ENCODE results near the gene KANSL1.

The KANSL1 gene

GRCh38 chr17:46039592-46040186 is 153.5 kb downstream of the KANSL1 start:
- no peak for DNase-seq (ENCODE audit: low read depth)
- H3K4me3 ChIP-seq (ENCODE audit: low read depth, low read length) = no peak overlapping the region
- TF ChIP-seq MAX (IDR thresholded peaks at IDR 0.05; ENCODE audit: low read depth, low read length) (no peak), CTCF (IDR thresholded peaks at IDR 0.05; ENCODE audit: low read depth, low read length) (no peak), MYC (IDR thresholded peaks at IDR 0.05; ENCODE audit: low read depth, low read length) (no peak), POLR2A (IDR thresholded peaks at IDR 0.05; ENCODE audit: extremely low read depth, insufficient read length) (no peak)

GRCh38 chr17:46038937-46039336 is 154.3 kb downstream of the KANSL1 start:
- no peak overlapping the region for H3K4me3 ChIP-seq (ENCODE audit: low read depth, low read length)
- no peak for TF ChIP-seq MAX (IDR thresholded peaks at IDR 0.05; ENCODE audit: low read depth, low read length)
- no peak for TF ChIP-seq CTCF (IDR thresholded peaks at IDR 0.05; ENCODE audit: low read depth, low read length)
- no peak for TF ChIP-seq POLR2A (IDR thresholded peaks at IDR 0.05; ENCODE audit: extremely low read depth, insufficient read length)
- no peak for TF ChIP-seq MYC (IDR thresholded peaks at IDR 0.05; ENCODE audit: low read depth, low read length)
- DNase-seq (ENCODE audit: low read depth) = peak; percentile 18

GRCh38 chr17:46038414-46038813 is 154.8 kb downstream of the KANSL1 start:
- TF ChIP-seq MYC (IDR thresholded peaks at IDR 0.05; ENCODE audit: low read depth, low read length) (no peak), MAX (IDR thresholded peaks at IDR 0.05; ENCODE audit: low read depth, low read length) (no peak), POLR2A (IDR thresholded peaks at IDR 0.05; ENCODE audit: extremely low read depth, insufficient read length) (no peak), CTCF (IDR thresholded peaks at IDR 0.05; ENCODE audit: low read depth, low read length) (no peak)
- no peak for DNase-seq (ENCODE audit: low read depth)

GRCh38 chr17:46037722-46038255 is 155.4 kb downstream of the KANSL1 start:
- no peak for DNase-seq (ENCODE audit: low read depth)
- no peak overlapping the region for H3K4me3 ChIP-seq (ENCODE audit: low read depth, low read length)
- TF ChIP-seq CTCF (IDR thresholded peaks at IDR 0.05; ENCODE audit: low read depth, low read length) = no peak
- no peak for TF ChIP-seq MAX (IDR thresholded peaks at IDR 0.05; ENCODE audit: low read depth, low read length)
- TF ChIP-seq POLR2A (IDR thresholded peaks at IDR 0.05; ENCODE audit: extremely low read depth, insufficient read length) = no peak
- no peak for TF ChIP-seq MYC (IDR thresholded peaks at IDR 0.05; ENCODE audit: low read depth, low read length)

More at GRCh38 chr17:46038414-46038813, 154.8 kb downstream of the KANSL1 start:
- no peak overlapping the region for H3K4me3 ChIP-seq (ENCODE audit: low read depth, low read length)

- DNase-seq (ENCODE audit: low read depth) = no peak
- no peak for TF ChIP-seq MYC (IDR thresholded peaks at IDR 0.05; ENCODE audit: low read depth, low read length)
- TF ChIP-seq MAX (IDR thresholded peaks at IDR 0.05; ENCODE audit: low read depth, low read length) = no peak
- no peak for TF ChIP-seq POLR2A (IDR thresholded peaks at IDR 0.05; ENCODE audit: extremely low read depth, insufficient read length)
- no peak for TF ChIP-seq CTCF (IDR thresholded peaks at IDR 0.05; ENCODE audit: low read depth, low read length)
- H3K4me3 ChIP-seq (ENCODE audit: low read depth, low read length) = no peak overlapping the region
Measured at GRCh38 chr17:46036491-46036890, 156.7 kb downstream of the KANSL1 start.

Data from NB4 (cell line).